Ovary (tissue), 9 donors: ENCODE measurements around the gene ITGAL. TPM values are rescaled to one million over a fixed set of nuclear protein-coding genes. Genes with fewer than 3 reads are reported as not detected.
"Not testable (repeated sequence)": the region's sequence is repeated elsewhere in the genome, so short reads cannot be mapped to it uniquely, and the experiment has no call there.

Experiments
- DNase-seq, 5 donors: peaks; one replicate each; pipeline ENCODE4 v3.0.0-alpha.2; 2019 to 2020
- H3K27ac ChIP-seq, 2 donors: fragments of 200-600 bp; one replicate each; pipeline versions ENCODE4 v1.5.1 to v1.8.0; 2019 to 2022
- H3K27me3 ChIP-seq: fragments of 200-600 bp; one replicate; pipeline ENCODE4 v1.8.0; 2022
- H3K36me3 ChIP-seq: fragments of 200-600 bp; sonication (generic); one replicate; pipeline ENCODE4 v1.5.1; 2019
- H3K4me1 ChIP-seq: one replicate; pipeline ENCODE4 v1.8.1; 2013; ENCODE audit warnings: mild to moderate bottlenecking, moderate library complexity; ENCODE audit not compliant: insufficient read depth
- H3K4me3 ChIP-seq: fragments of 200-600 bp; sonication (generic); one replicate; pipeline ENCODE4 v1.5.1; 2017
- H3K9me3 ChIP-seq, 2 donors: fragments of 200-600 bp in 1 of 2; sonication (generic) in 1 of 2; one replicate each; pipeline versions ENCODE4 v1.5.1 to v1.8.1; 2013 to 2019; ENCODE audit warnings: mild to moderate bottlenecking in 1 of 2, moderate library complexity in 1 of 2
- CTCF ChIP-seq, 3 donors: fragments of 450-650 bp in 2 of 3; fragments of 200-600 bp in 1 of 3; IDR thresholded peaks; one replicate each; pipeline versions ENCODE4 v1.5.1 to v1.8.0; 2016 to 2022; ENCODE audit warnings: antibody characterized with exemption in 3 of 3, mild to moderate bottlenecking in 1 of 3
- EP300 ChIP-seq: sonication (generic); formaldehyde crosslinking; IDR thresholded peaks from one replicate; pipeline ENCODE4 v1.6.1; 2017; ENCODE audit warnings: antibody characterized with exemption
- POLR2A ChIP-seq: fragments of 450-650 bp; IDR thresholded peaks from one replicate; pipeline ENCODE4 v1.6.1; 2017; ENCODE audit warnings: antibody characterized with exemption, mild to moderate bottlenecking, moderate library complexity
- WGBS, 3 donors: extraction: QIAGEN DNeasy Blood & Tissue Kit in 1 of 3; methylation state at CpG; one replicate each; pipeline versions ENCODE4 v1.1.5 to v1.1.7; 2013 to 2017; 5-methylcytosine and 5-hydroxymethylcytosine counted together
- intact Hi-C, 4 donors: fragments of 100-400 bp; cut with DNase I; formaldehyde crosslinking; loops; one replicate each; pipeline versions ENCODE4 v1.11.0 to v1.15.1; 2022 to 2023
- polyA plus RNA-seq, 2 donors: library from polyadenylated mRNA; stranded (reverse); fragments of 200-250 nt in 1 of 2; fragments of 350-450 nt in 1 of 2; fragmentation: Illumina TruSeq in 1 of 2; extraction: RNeasy Lipid Tissue Mini Kit (QIAGEN cat#74804) in 1 of 2; gene quantifications; one replicate each; pipeline ENCODE4 v1.2.3, GENCODE V29; 2013 to 2014
- total RNA-seq, 7 donors: library from RNA; depleted of rRNA in 2 of 7; stranded (reverse); fragments of >200 nt in 2 of 7; fragmentation: NEBNext Ultra II Directional in 3 of 7; extraction: Animal tissue kit (Norgen Biotek cat#: 25700) in 3 of 7; gene quantifications; one replicate each; pipeline versions ENCODE4 v1.1.0 to v1.2.4, GENCODE V29; 2016 to 2023
- donor health status: DM: no; HTN: no; CAD: no; lungs with moderate emphysema.
- donor health status: DM: no; HTN: no; CAD: no.
- donor health status: Bipolar disorder and iron deficiency.
- donor health status: DM: yes; HTN: yes; CAD: no.
- donor health status: DM: no; HTN: no; CAD: no.
- donor health status: DM: yes; HTN: yes; CAD: no.

ITGAL gene
- total and polyA plus RNA-seq, 9 donors = 0.90 to 13.1 (median 2.0) TPM

DNA sequence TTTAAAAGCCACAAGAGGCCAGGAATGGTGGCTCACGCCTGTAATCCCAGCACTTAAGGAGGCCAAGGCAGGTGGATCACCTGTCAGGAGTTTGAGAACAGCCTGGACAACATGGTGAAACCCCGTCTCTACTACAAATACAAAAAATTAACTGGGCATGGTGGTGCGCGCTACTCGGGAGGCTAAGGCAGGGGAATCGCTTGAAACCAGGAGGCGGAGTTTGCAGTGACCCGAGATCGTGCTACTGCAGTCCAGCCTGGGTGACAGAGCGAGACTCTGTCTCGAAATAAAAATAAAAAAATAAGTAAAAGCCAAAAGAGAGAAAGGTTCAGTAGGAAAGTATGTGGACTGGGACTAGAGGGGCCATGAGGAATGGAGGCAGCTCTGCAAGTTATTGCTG is 13.1 kb upstream of the ITGAL start:
- no peaks in the 10 kb centered on the region for H3K9me3 ChIP-seq
- H3K4me3 ChIP-seq = no peak overlapping the region
- no peak for TF ChIP-seq EP300
- no peak for TF ChIP-seq CTCF (IDR thresholded peaks at IDR 0.05)
- no peak for TF ChIP-seq POLR2A
- H3K36me3 ChIP-seq = no peaks in the 10 kb centered on the region
- no peak for DNase-seq
- H3K4me1 ChIP-seq = no peaks in the 10 kb centered on the region
- intact Hi-C loops = no loop called here
- H3K27me3 ChIP-seq = no peaks in the 10 kb centered on the region
- WGBS, 3 donors = 77 to 85% (median 80%) methylated on average over 11 of the region's 11 CpGs
- H3K27ac ChIP-seq = no peak overlapping the region

GRCh38 chr16:30461426-30461825 is 11.1 kb upstream of the ITGAL start:
- H3K4me1 ChIP-seq, H3K9me3 ChIP-seq, H3K36me3 ChIP-seq, intact Hi-C loops, H3K27me3 ChIP-seq, H3K4me3 ChIP-seq, DNase-seq, H3K27ac ChIP-seq: not testable (repeated sequence)
- WGBS, 3 donors = 81 to 89% (median 89%) methylated on average over 5 of the region's 5 CpGs

GRCh38 chr16:30464078-30464477 is 8.5 kb upstream of the ITGAL start:
- intact Hi-C loops = no loop called here
- Histone ChIP-seq H3K27ac (no peak overlapping the region), H3K4me3 (no peak overlapping the region), H3K9me3 (no peaks in the 10 kb centered on the region), H3K36me3 (no peaks in the 10 kb centered on the region), H3K4me1 (no peaks in the 10 kb centered on the region), H3K27me3 (no peaks in the 10 kb centered on the region)
- 86 to 89% (median 88%) methylated on average over 7 of the region's 7 CpGs for WGBS, 3 donors
- DNase-seq = no peak
- TF ChIP-seq EP300 (no peak), POLR2A (no peak), CTCF (IDR thresholded peaks at IDR 0.05) (no peak)

GRCh38 chr16:30470170-30470512 is 2.4 kb upstream of the ITGAL start:
- H3K4me1 ChIP-seq = no peaks in the 10 kb centered on the region
- H3K4me3 ChIP-seq = no peak overlapping the region
- no peak overlapping the region for H3K27ac ChIP-seq
- 73 to 80% (median 74%) methylated on average over 3 of the region's 3 CpGs for WGBS, 3 donors
- no peaks in the 10 kb centered on the region for H3K9me3 ChIP-seq
- DNase-seq = no peak
- intact Hi-C loops = no loop called here
- no peak for TF ChIP-seq CTCF (IDR thresholded peaks at IDR 0.05)
- no peak for TF ChIP-seq POLR2A
- TF ChIP-seq EP300 = no peak
- no peaks in the 10 kb centered on the region for H3K27me3 ChIP-seq
- no peaks in the 10 kb centered on the region for H3K36me3 ChIP-seq

DNA sequence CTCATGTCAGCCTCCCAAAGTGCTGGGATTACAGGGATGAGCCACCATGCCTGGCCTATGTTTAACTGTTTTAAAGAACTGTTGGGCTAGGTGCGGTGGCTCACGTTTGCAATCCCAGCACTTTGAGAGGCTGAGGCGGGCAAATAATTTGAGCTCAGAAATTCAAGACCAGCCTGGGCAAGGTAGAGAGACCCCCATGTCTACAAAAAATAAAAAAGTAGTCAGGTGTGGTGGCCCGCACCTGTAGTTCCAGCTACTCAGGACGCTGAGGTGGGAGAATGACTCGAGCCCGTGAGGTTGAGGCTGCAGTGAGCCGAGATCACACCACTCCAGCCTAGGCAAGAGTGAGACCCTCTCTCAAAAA is 1.9 kb upstream of the ITGAL start:
- Histone ChIP-seq H3K4me1 (no peaks in the 10 kb centered on the region), H3K27me3 (no peaks in the 10 kb centered on the region), H3K9me3 (no peaks in the 10 kb centered on the region), H3K27ac (no peak overlapping the region), H3K36me3 (no peaks in the 10 kb centered on the region), H3K4me3 (no peak overlapping the region)
- TF ChIP-seq CTCF (IDR thresholded peaks at IDR 0.05) (no peak), POLR2A (no peak), EP300 (no peak)
- intact Hi-C loops = no loop called here
- 78 to 81% (median 80%) methylated on average over 8 of the region's 8 CpGs for WGBS, 3 donors
- DNase-seq = no peak
